SK-N-MC (cell line): ENCODE results near the gene MGAT5.

Source experiments
- DNase-seq: peaks from one replicate; pipeline ENCODE4 v3.0.0-alpha.2; 2011; ENCODE audit warnings: low read depth, low spot score
- H3K27ac ChIP-seq: fragments of 200-600 bp; sonication (generic); 2 replicates; pipeline ENCODE4 v1.5.1; 2016; ENCODE audit warnings: mixed run types
- H3K36me3 ChIP-seq: fragments of 200-600 bp; sonication (generic); 2 replicates; pipeline ENCODE4 v1.6.1; 2017; ENCODE audit warnings: antibody characterized with exemption, low read length, mixed read lengths; ENCODE audit not compliant: insufficient read depth
- H3K4me3 ChIP-seq: fragments of 200-600 bp; sonication (generic); 2 replicates; pipeline ENCODE4 v1.5.1; 2016
- H3K9ac ChIP-seq: fragments of 200-600 bp; sonication (generic); 2 replicates; pipeline ENCODE4 v1.8.0; 2017; ENCODE audit warnings: mixed run types, mixed read lengths; ENCODE audit not compliant: insufficient read length
- H3K9me3 ChIP-seq: fragments of 200-600 bp; sonication (generic); 2 replicates; pipeline ENCODE4 v1.6.1; 2017; ENCODE audit warnings: low read depth, mild to moderate bottlenecking, antibody characterized with exemption, low read length, moderate library complexity, mixed read lengths
- EZH2 ChIP-seq: fragments of 200-600 bp; sonication (generic); IDR thresholded peaks from one replicate; pipeline ENCODE4 v1.6.1; 2017; ENCODE audit warnings: antibody characterized with exemption
- FOXP2 ChIP-seq: optimal IDR thresholded peaks from 2 replicates; pipeline ENCODE3; 2011; ENCODE audit warnings: mild to moderate bottlenecking, moderate library complexity; ENCODE audit not compliant: insufficient read depth; ENCODE audit errors: extremely low read length, control extremely low read depth
- POLR2AphosphoS5 ChIP-seq: IDR thresholded peaks from 2 replicates; pipeline ENCODE4 v1.6.1; 2012; ENCODE audit warnings: mild to moderate bottlenecking, low read depth, low read length, borderline replicate concordance

Gene MGAT5

DNA sequence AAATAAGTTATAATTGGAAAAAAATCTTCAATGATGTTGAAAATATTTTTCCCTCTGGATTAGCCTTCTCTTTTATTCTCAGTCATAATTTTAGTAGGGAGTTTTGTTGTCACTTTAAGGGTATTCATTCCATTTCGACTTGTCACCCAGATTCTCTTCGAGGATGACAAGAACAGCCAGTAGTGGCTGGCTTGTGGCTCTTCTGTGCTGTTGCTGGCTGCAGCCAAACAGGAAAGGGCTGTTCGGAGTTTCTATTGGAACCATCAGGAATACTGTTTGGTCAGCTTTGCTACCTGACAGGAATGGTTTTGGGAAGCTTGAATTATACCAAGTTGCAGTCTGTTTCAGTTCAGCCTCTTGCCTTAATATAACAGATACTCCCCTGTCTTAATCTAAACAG, 41.6 kb downstream of the MGAT5 start:
- DNase-seq: no peak
- no peaks in the 10 kb centered on the region for H3K9me3 ChIP-seq
- no peak for TF ChIP-seq POLR2AphosphoS5
- no peak for TF ChIP-seq FOXP2
- TF ChIP-seq EZH2: no peak
- H3K4me3 ChIP-seq: no peak overlapping the region
- H3K36me3 ChIP-seq: no peaks in the 10 kb centered on the region
- no peak overlapping the region for H3K9ac ChIP-seq
- H3K27ac ChIP-seq: no peak overlapping the region

GRCh38 chr2:134296301-134296700, 42.4 kb downstream of the MGAT5 start:
- Histone ChIP-seq H3K27ac (no peak overlapping the region), H3K9me3 (no peaks in the 10 kb centered on the region), H3K4me3 (no peak overlapping the region), H3K36me3 (no peaks in the 10 kb centered on the region), H3K9ac (no peak overlapping the region)
- no peak for DNase-seq
- TF ChIP-seq EZH2 (no peak), FOXP2 (no peak), POLR2AphosphoS5 (no peak)

DNA sequence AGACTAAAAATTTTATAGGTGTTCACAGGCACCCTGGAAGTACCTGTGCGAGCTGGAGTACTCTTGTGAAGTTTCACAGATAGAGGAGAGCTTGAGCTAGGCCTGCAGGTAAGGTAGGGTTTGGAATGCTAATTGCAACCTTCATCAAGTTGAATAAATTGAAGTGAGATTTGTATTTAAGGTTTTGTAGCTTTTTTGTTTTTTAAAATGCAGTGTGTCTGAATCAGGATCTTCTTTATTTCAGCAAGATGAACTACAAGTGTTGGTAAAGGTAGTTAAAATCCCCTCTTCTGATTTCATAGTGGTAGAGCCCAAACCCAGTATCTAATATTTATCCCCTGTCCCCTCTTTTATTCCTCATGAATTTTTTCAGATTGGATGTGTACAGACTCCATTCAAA, 45.5 kb downstream of the MGAT5 start:
- Histone ChIP-seq H3K9ac (no peak overlapping the region), H3K27ac (no peak overlapping the region), H3K4me3 (no peak overlapping the region), H3K9me3 (no peaks in the 10 kb centered on the region), H3K36me3 (no peaks in the 10 kb centered on the region)
- TF ChIP-seq POLR2AphosphoS5 (no peak), EZH2 (no peak), FOXP2 (no peak)
- DNase-seq: no peak

DNA sequence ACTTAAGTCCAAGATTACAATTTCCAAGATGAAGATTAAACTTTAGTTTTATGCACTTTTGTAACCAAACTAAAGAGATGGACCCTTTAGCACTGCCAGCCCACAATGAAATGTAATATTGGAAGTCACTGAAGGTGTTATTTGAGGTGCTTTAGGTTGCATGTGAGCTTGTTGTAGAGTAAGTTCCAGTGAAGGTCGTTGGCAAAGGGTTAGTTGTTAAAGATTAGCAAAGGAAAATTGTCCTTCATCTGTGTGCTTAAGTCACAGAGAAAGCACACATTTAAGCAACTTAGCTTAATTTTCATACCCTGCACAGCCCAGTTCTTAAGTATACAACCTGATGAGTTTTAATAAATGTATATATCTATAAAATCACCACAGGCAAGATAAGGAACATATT, 46.7 kb downstream of the MGAT5 start:
- Histone ChIP-seq H3K9ac (no peak overlapping the region), H3K27ac (no peak overlapping the region), H3K36me3 (no peaks in the 10 kb centered on the region), H3K4me3 (no peak overlapping the region), H3K9me3 (no peaks in the 10 kb centered on the region)
- DNase-seq: no peak
- TF ChIP-seq EZH2 (no peak), FOXP2 (no peak), POLR2AphosphoS5 (no peak)

DNA sequence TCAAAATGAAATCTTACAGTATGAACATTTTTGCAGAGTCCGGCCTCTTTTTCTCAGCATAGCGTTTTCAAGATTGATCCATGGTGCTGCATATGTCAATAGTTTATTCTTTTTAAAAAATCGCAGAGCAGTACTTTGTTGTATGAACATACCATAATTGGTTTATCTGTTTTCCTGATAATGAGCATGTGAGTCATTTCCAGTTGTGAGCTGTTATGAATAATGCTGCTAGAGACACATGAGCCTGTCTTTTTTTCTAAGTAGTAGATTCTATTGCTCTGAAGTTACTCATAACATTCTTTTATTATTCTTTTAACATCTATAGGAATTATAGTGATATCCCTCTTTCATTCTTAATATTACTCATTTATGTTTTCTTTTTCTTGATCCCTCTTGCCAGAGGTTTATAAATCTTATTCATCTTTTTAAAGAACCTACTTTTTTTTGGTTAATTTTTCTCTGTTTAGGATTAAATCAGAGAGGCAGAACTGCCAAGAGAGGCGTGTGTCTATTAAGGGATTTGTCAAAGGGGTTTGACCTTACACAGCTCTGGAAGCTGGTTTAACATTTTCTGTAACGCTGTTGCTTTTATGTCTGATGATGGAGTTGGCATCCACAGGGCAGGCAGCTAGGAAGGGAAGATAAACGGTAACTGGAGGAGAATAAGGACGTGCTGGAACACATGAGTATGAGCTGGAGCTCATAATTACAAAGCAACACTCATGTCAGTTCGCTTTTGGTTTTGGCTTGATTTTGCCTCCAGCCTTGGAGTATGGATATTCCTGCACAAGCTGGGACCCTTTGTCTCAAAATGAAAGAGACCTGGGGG, 47.4 kb downstream of the MGAT5 start:
- no peak for DNase-seq
- Histone ChIP-seq H3K9ac (no peak overlapping the region), H3K9me3 (no peaks in the 10 kb centered on the region), H3K36me3 (no peaks in the 10 kb centered on the region), H3K4me3 (no peak overlapping the region), H3K27ac (no peak overlapping the region)
- no peak for TF ChIP-seq FOXP2
- no peak for TF ChIP-seq POLR2AphosphoS5
- no peak for TF ChIP-seq EZH2

DNA sequence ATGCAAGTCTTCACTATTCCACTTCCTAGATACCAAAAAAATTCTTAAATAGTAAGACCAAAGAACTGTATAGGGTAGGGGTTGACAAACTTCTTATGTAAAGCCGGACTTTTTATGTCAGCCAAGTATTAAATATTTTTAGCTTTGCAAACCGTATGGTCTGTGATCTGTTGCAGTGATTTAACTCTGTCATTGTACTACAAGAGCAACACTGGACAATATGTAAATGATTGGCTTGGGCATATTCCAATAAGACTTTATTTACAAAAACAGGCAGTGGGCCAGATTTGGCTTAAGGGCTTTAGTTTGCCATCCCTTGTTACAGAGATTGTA, 48.0 kb downstream of the MGAT5 start:
- H3K4me3 ChIP-seq: no peak overlapping the region
- TF ChIP-seq POLR2AphosphoS5: no peak
- H3K9ac ChIP-seq: no peak overlapping the region
- no peaks in the 10 kb centered on the region for H3K36me3 ChIP-seq
- no peak for DNase-seq
- H3K9me3 ChIP-seq: no peaks in the 10 kb centered on the region
- no peak overlapping the region for H3K27ac ChIP-seq

DNA sequence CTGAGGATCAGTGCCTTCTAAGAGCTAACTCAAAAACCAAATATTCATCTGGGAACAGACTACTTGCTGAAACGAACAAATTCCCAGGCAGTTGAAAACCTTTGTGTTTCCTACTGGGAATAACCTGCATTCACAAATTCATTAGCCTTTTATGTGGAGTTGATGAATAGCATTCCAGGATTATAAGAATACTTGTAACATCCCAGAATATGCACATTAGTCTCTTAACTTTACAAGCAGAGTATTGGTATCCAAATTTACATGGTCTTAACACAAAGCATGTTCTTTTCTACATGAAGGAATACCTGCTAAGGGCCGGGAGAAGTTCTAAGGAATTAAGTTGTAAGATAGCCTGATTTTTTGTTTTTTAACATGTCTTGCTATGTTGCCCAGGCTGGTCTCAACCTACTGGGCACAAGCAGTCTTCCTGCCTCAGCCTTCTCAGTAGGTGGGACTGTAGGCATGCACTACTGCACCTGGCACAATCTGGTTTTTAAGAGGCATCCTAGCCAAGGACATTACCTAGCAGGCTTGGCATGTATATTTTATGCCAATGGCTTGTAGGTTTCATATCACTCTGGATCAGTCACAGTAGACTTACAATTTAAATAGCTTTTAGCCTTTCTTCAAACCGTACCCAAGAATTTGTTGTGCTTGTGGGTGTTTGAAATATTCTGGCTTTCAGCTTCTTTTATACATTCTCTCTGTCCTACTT, 50.7 kb downstream of the MGAT5 start:
- H3K4me3 ChIP-seq: no peak overlapping the region
- H3K36me3 ChIP-seq: no peaks in the 10 kb centered on the region
- no peak overlapping the region for H3K27ac ChIP-seq
- no peak overlapping the region for H3K9ac ChIP-seq
- DNase-seq: no peak
- H3K9me3 ChIP-seq: no peaks in the 10 kb centered on the region
- no peak for TF ChIP-seq FOXP2
- no peak for TF ChIP-seq EZH2
- TF ChIP-seq POLR2AphosphoS5: no peak

DNA sequence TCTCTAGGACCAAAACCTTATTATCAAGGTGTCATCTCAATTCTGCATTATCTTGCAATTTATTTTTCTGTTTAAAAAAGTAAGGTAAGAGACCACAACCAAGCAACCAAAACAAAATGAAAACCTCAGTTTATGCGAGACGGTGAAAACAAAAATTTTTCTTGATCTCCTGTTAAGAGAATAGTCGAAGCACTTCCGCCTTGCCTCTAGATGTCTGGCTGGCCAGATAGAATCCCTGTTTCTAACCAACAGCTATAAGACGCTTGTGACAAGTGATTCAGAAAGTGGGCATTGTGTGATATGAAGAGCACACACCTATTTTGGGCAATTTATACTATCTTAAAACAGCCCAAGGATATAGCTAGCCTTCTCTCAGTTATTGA, 51.2 kb downstream of the MGAT5 start:
- TF ChIP-seq EZH2 (no peak), FOXP2 (no peak), POLR2AphosphoS5 (no peak)
- no peak overlapping the region for H3K4me3 ChIP-seq
- no peaks in the 10 kb centered on the region for H3K36me3 ChIP-seq
- no peak for DNase-seq
- H3K9me3 ChIP-seq: no peaks in the 10 kb centered on the region
- no peak overlapping the region for H3K27ac ChIP-seq
- H3K9ac ChIP-seq: no peak overlapping the region

GRCh38 chr2:134306521-134306920, 52.6 kb downstream of the MGAT5 start:
- Histone ChIP-seq H3K9ac (no peak overlapping the region), H3K9me3 (no peaks in the 10 kb centered on the region), H3K36me3 (no peaks in the 10 kb centered on the region), H3K27ac (no peak overlapping the region), H3K4me3 (no peak overlapping the region)
- TF ChIP-seq POLR2AphosphoS5 (no peak), FOXP2 (no peak), EZH2 (no peak)
- DNase-seq: no peak
